H1 (cell line): Measurements from ENCODE around the gene RBBP5.

Experiments
- CEBPB ChIP-seq: IDR thresholded peaks from 2 replicates; pipeline ENCODE4 v1.6.1; 2012; ENCODE audit warnings: low read depth, low read length
- CHD1 ChIP-seq: IDR thresholded peaks from 2 replicates; pipeline ENCODE4 v1.6.1; 2012; ENCODE audit warnings: low read depth, low read length, improper control_type of control experiment
- CTCF ChIP-seq, 3 experiments: IDR thresholded peaks; 1 replicate in 2 of 3; 2 replicates in 1 of 3; pipeline versions ENCODE4 v1.5.1 to v1.6.1; 2011; ENCODE audit warnings: low read length in 3 of 3, mild to moderate bottlenecking in 3 of 3, inconsistent platforms in 2 of 3, low read depth in 1 of 3, moderate library complexity in 1 of 3; ENCODE audit not compliant: insufficient read depth in 1 of 3; ENCODE audit errors: control extremely low read depth in 1 of 3
- EP300 ChIP-seq, 2 experiments: IDR thresholded peaks; 1 replicate in 1 of 2; 2 replicates in 1 of 2; pipeline ENCODE4 v1.6.1; 2011 to 2012; ENCODE audit warnings: low read depth in 2 of 2, low read length in 2 of 2, mild to moderate bottlenecking in 2 of 2, borderline replicate concordance in 1 of 2, inconsistent platforms in 1 of 2, moderate library complexity in 1 of 2
- EZH2 ChIP-seq: fragments of 200-600 bp; sonication (generic); IDR thresholded peaks from 2 replicates; pipeline ENCODE4 v1.7.1; 2012; ENCODE audit warnings: low read depth, mild to moderate bottlenecking, moderate library complexity, low read length, inconsistent platforms; ENCODE audit not compliant: severe bottlenecking
- HDAC6 ChIP-seq: IDR thresholded peaks from one replicate; pipeline ENCODE4 v1.7.1; 2012; ENCODE audit warnings: low read depth, mild to moderate bottlenecking, inconsistent platforms, low read length, moderate library complexity
- MAX ChIP-seq: IDR thresholded peaks from 2 replicates; pipeline ENCODE4 v1.6.1; 2012; ENCODE audit warnings: inconsistent platforms
- PHF8 ChIP-seq: fragments of 200-600 bp; sonication (generic); conservative IDR thresholded peaks from 2 replicates; pipeline ENCODE4 v1.7.1; 2012; ENCODE audit warnings: low read depth, mild to moderate bottlenecking, inconsistent platforms, low read length, moderate library complexity
- POLR2A ChIP-seq, 2 experiments: IDR thresholded peaks; 1 replicate in 1 of 2; 2 replicates in 1 of 2; pipeline ENCODE4 v1.6.1; 2011; ENCODE audit warnings: low read depth in 2 of 2, low read length in 2 of 2, mild to moderate bottlenecking in 2 of 2; ENCODE audit errors: control extremely low read depth in 1 of 2
- POLR2AphosphoS5 ChIP-seq: IDR thresholded peaks from 2 replicates; pipeline ENCODE4 v1.6.1; 2011; ENCODE audit warnings: low read depth, low read length
- SIRT6 ChIP-seq: IDR thresholded peaks from one replicate; pipeline ENCODE4 v1.7.1; 2012; ENCODE audit warnings: low read length, inconsistent platforms
- SP1 ChIP-seq: IDR thresholded peaks from 2 replicates; pipeline ENCODE4 v1.6.1; 2011; ENCODE audit warnings: low read depth, low read length
- SP4 ChIP-seq: IDR thresholded peaks from 2 replicates; pipeline ENCODE4 v1.6.1; 2012; ENCODE audit warnings: low read length, inconsistent platforms
- TAF1 ChIP-seq: IDR thresholded peaks from 2 replicates; pipeline ENCODE4 v1.6.1; 2011; ENCODE audit warnings: mild to moderate bottlenecking, low read depth, low read length

GRCh38 chr1:205098242-205098641, 23.5 kb downstream of the RBBP5 start:
- TF ChIP-seq HDAC6 (no peak), EZH2 (no peak), EP300 (IDR thresholded peaks at IDR 0.05; ENCODE audit: borderline replicate concordance in 1 of 2, low read depth in 2 of 2, low read length in 2 of 2) (no peak), CTCF (IDR thresholded peaks at IDR 0.05; ENCODE audit: control extremely low read depth in 1 of 3, insufficient read depth in 1 of 3, low read depth in 1 of 3, low read length in 3 of 3) (no peak), POLR2AphosphoS5 (no peak), TAF1 (no peak), POLR2A (IDR thresholded peaks at IDR 0.05; ENCODE audit: control extremely low read depth in 1 of 2, low read depth in 2 of 2, low read length in 2 of 2) (no peak), CEBPB (no peak), PHF8 (no peak), SIRT6 (no peak), MAX (no peak), SP1 (no peak), CHD1 (no peak), SP4 (no peak)
